ENCODE results near the gene TRAF2. TPM values are rescaled to one million over a fixed set of nuclear protein-coding genes. Genes with fewer than 3 reads are reported as not detected.

The TRAF2 gene
- total and polyA plus RNA-seq, 2 of the 8 experiments (the other 6 are each of a cell fraction or from before 2014, with no cell fraction given) = 26.9 to 50.2 TPM

GRCh38 chr9:136900556-136900955 lies 14.2 kb downstream of the TRAF2 start (continued):
- TF ChIP-seq USF2 (IDR thresholded peaks at IDR 0.05; ENCODE audit: low read length) (no peak), SIRT6 (IDR thresholded peaks at IDR 0.05; ENCODE audit: low read length) (no peak)

Measured in H1 (cell line).